GM23248 (cell line): ENCODE results near the gene NSD2. TPM values are rescaled to one million over a fixed set of nuclear protein-coding genes. Genes with fewer than 3 reads are reported as not detected.

Source experiments
- DNase-seq: peaks from one replicate; pipeline ENCODE4 v3.0.0-alpha.2; 2015
- H2AFZ ChIP-seq: fragments of 200-600 bp; sonication (generic); 2 replicates; pipeline ENCODE4 v1.6.1; 2016; ENCODE audit warnings: antibody characterized with exemption
- H3F3A ChIP-seq: fragments of 200-600 bp; sonication (generic); 2 replicates; pipeline ENCODE4 v1.6.1; 2016; ENCODE audit warnings: mild to moderate bottlenecking, antibody characterized with exemption, mixed run types; ENCODE audit not compliant: insufficient read depth
- H3K27ac ChIP-seq: fragments of 200-600 bp; sonication (generic); 2 replicates; pipeline ENCODE4 v1.5.1; 2016; ENCODE audit warnings: mild to moderate bottlenecking
- H3K27me3 ChIP-seq: fragments of 200-600 bp; sonication (generic); replicated peaks from 2 replicates; pipeline ENCODE4 v1.6.1; 2016; ENCODE audit warnings: mild to moderate bottlenecking; ENCODE audit not compliant: insufficient read depth
- H3K36me3 ChIP-seq: fragments of 200-600 bp; sonication (generic); 2 replicates; pipeline ENCODE4 v1.6.1; 2016; ENCODE audit warnings: low read depth, mild to moderate bottlenecking
- H3K4me1 ChIP-seq: fragments of 200-600 bp; sonication (generic); 2 replicates; pipeline ENCODE4 v1.6.1; 2016; ENCODE audit warnings: mild to moderate bottlenecking; ENCODE audit not compliant: insufficient read depth
- H3K4me2 ChIP-seq: fragments of 200-600 bp; sonication (generic); one replicate; pipeline ENCODE4 v1.6.1; 2016; ENCODE audit warnings: mild to moderate bottlenecking; ENCODE audit not compliant: unreplicated experiment
- H3K4me3 ChIP-seq: fragments of 200-600 bp; sonication (generic); 2 replicates; pipeline ENCODE4 v1.5.1; 2016; ENCODE audit warnings: mild to moderate bottlenecking
- H3K79me2 ChIP-seq: fragments of 200-600 bp; sonication (generic); 2 replicates; pipeline ENCODE4 v1.6.1; 2016; ENCODE audit warnings: mild to moderate bottlenecking; ENCODE audit not compliant: insufficient read depth
- H3K9ac ChIP-seq: fragments of 200-600 bp; sonication (generic); 2 replicates; pipeline ENCODE4 v1.6.1; 2016; ENCODE audit warnings: mild to moderate bottlenecking
- H3K9me2 ChIP-seq: fragments of 200-600 bp; sonication (generic); 2 replicates; pipeline ENCODE4 v1.6.1; 2016; ENCODE audit warnings: mixed run types, mild to moderate bottlenecking, moderate library complexity; ENCODE audit not compliant: insufficient read depth
- H3K9me3 ChIP-seq: fragments of 200-600 bp; sonication (generic); one replicate; pipeline ENCODE4 v1.6.1; 2017; ENCODE audit warnings: low read depth
- H4K20me1 ChIP-seq: fragments of 200-600 bp; sonication (generic); 2 replicates; pipeline ENCODE4 v1.6.0; 2016; ENCODE audit not compliant: insufficient read depth
- EZH2 ChIP-seq: fragments of 200-600 bp; sonication (generic); IDR thresholded peaks from 2 replicates; pipeline ENCODE4 v1.6.1; 2018; ENCODE audit warnings: antibody characterized with exemption, mild to moderate bottlenecking; ENCODE audit not compliant: insufficient read depth, poor library complexity, severe bottlenecking
- EZH2phosphoT487 ChIP-seq: fragments of 200-600 bp; sonication (generic); IDR thresholded peaks from 2 replicates; pipeline ENCODE4 v1.6.1; 2018; ENCODE audit warnings: antibody characterized with exemption, moderate library complexity, mild to moderate bottlenecking, low read depth; ENCODE audit not compliant: insufficient read depth
- WGBS, 2 experiments: methylation state at CpG; one replicate each; pipeline ENCODE4 v1.1.6; 2015 to 2017; ENCODE audit warnings: low lambda C conversion rate in 2 of 2, low coverage in 1 of 2; ENCODE audit errors: missing lambda C conversion rate in 2 of 2; 5-methylcytosine and 5-hydroxymethylcytosine counted together
- in situ Hi-C: fragments of 300-500 bp; cut with MboI; formaldehyde crosslinking; loops from 2 replicates; pipeline ENCODE4 v1.15.0; 2020
- polyA plus RNA-seq: library from polyadenylated mRNA; unstranded; fragments of >200 nt; fragmentation: Nextera tagmentation; extraction: Ambion mirVana; gene quantifications from 2 replicates; pipeline ENCODE4 v1.2.1, GENCODE V29; 2016
- total RNA-seq: library from RNA; depleted of rRNA; stranded (reverse); fragments of >200 nt; shearing (Covaris generic); gene quantifications from 2 replicates; pipeline ENCODE4 v1.2.3, GENCODE V29; 2014

NSD2 gene
- total and polyA plus RNA-seq, 2 experiments from 2014 or later = 20.1 to 32.4 TPM

GRCh38 chr4:1959104-1959384 lies 87.9 kb downstream of the NSD2 start:
- no peak overlapping the region for H2AFZ ChIP-seq
- H3K36me3 ChIP-seq = peaks cover 20% of the 10 kb centered on the region; the same call in 1 of the 2 replicates
- TF ChIP-seq EZH2 (no peak), EZH2phosphoT487 (no peak)
- no peaks in the 10 kb centered on the region for H3K27me3 ChIP-seq
- H3K4me2 ChIP-seq = no peak overlapping the region
- no peaks in the 10 kb centered on the region for H3K9me3 ChIP-seq
- no peak overlapping the region for H3K4me3 ChIP-seq
- no peak overlapping the region for H3K9ac ChIP-seq
- in situ Hi-C loops = no loop called here
- 95 to 96% methylated on average over 5 of the region's 5 CpGs for WGBS, 2 experiments
- H3F3A ChIP-seq = no peaks in the 10 kb centered on the region
- no peaks in the 10 kb centered on the region for H3K9me2 ChIP-seq
- no peaks in the 10 kb centered on the region for H4K20me1 ChIP-seq
- H3K27ac ChIP-seq = no peak overlapping the region
- H3K4me1 ChIP-seq = peaks cover 4% of the 10 kb centered on the region; the same call in 1 of the 2 replicates
- peaks cover 14% of the 10 kb centered on the region; the same call in 1 of the 2 replicates for H3K79me2 ChIP-seq
- no peak for DNase-seq

DNA sequence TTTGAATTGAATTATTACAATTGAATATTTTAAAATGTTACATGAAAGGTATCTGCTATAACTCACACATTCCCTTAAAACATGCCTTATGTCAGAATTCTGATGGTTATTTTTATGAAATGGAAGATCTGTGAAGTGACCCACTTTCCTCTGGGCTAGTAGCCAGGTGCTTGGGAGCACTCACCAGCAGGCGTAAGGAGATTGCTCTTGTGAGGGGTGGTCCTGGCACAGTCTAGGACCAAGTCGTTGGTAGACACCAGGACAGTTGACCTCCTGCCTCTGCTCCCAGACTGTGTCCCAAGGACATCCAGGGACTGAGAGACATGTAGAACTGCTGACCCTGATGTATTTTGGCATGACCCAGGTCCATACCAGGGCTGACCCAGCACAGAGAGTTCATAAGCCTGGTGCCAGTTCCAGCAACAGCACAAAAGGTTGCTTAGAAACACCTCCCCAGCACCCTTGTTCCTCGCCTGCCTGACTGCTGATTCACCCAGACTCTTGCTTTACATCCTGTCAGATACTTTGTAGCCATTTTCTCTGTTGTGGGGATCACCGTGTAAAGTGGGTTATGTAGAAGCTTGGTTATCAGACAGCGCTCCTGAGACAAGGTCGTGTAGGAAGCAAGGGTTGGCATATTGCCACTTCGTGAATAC lies 89.1 kb downstream of the NSD2 start:
- Histone ChIP-seq H3K4me2 (no peak overlapping the region), H4K20me1 (no peaks in the 10 kb centered on the region), H3K4me1 (peaks cover 4% of the 10 kb centered on the region; the same call in 1 of the 2 replicates), H3K79me2 (peaks cover 10% of the 10 kb centered on the region; the same call in 1 of the 2 replicates), H3K9ac (no peak overlapping the region), H2AFZ (no peak overlapping the region), H3K36me3 (peaks cover 11% of the 10 kb centered on the region; the same call in 1 of the 2 replicates), H3K4me3 (no peak overlapping the region), H3K9me3 (no peaks in the 10 kb centered on the region), H3K27ac (no peak overlapping the region), H3K9me2 (no peaks in the 10 kb centered on the region), H3F3A (no peaks in the 10 kb centered on the region), H3K27me3 (no peaks in the 10 kb centered on the region)
- peak; percentile 46 for DNase-seq
- in situ Hi-C loops = no loop called here
- no peak for TF ChIP-seq EZH2phosphoT487
- TF ChIP-seq EZH2 = no peak
- WGBS, 2 experiments = 82 to 88% methylated on average over 7 of the region's 7 CpGs

GRCh38 chr4:1961038-1961437 lies 89.8 kb downstream of the NSD2 start:
- Histone ChIP-seq H4K20me1 (no peaks in the 10 kb centered on the region), H3K9me3 (no peaks in the 10 kb centered on the region), H3K9ac (no peak overlapping the region), H3K4me1 (peaks cover 4% of the 10 kb centered on the region; the same call in 1 of the 2 replicates), H3K4me2 (no peak overlapping the region), H3K79me2 (peaks cover 10% of the 10 kb centered on the region; the same call in 1 of the 2 replicates), H3K27ac (no peak overlapping the region), H3F3A (no peaks in the 10 kb centered on the region), H3K36me3 (peaks cover 11% of the 10 kb centered on the region; the same call in 1 of the 2 replicates), H3K4me3 (no peak overlapping the region), H3K27me3 (no peaks in the 10 kb centered on the region), H2AFZ (no peak overlapping the region), H3K9me2 (no peaks in the 10 kb centered on the region)
- in situ Hi-C loops = no loop called here
- TF ChIP-seq EZH2phosphoT487 (no peak), EZH2 (no peak)
- 98% methylated on average over 15 of the region's 15 CpGs for WGBS, 2 experiments
- no peak for DNase-seq

DNA sequence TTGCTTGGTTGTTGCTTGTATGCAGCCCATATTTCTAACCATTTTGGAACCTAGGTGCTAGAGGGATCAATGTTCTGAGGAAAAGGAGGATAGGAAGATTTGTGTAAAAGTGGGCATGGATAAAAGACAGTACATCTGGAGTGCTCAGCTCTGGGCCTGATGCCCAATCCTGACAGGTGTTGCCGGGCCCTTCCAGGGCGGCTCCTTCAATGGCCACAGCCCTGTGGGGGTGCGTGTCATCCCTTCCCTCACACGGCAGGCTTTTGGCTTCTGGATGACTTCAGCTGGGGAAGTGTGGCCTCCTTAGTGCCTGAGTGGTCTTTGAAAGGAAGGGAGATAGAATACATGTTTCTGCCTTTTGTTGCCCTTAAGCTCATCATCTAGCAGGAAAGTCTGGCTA lies 90.4 kb downstream of the NSD2 start:
- no peaks in the 10 kb centered on the region for H4K20me1 ChIP-seq
- no peak overlapping the region for H3K4me2 ChIP-seq
- no peaks in the 10 kb centered on the region for H3K9me3 ChIP-seq
- H3K9ac ChIP-seq = no peak overlapping the region
- H3K4me3 ChIP-seq = no peak overlapping the region
- H3K27ac ChIP-seq = no peak overlapping the region
- no peak for TF ChIP-seq EZH2phosphoT487
- DNase-seq = no peak
- H3K27me3 ChIP-seq = no peaks in the 10 kb centered on the region
- H3K79me2 ChIP-seq = peaks cover 10% of the 10 kb centered on the region; the same call in 1 of the 2 replicates
- H3K4me1 ChIP-seq = peaks cover 4% of the 10 kb centered on the region; the same call in 1 of the 2 replicates
- no peaks in the 10 kb centered on the region for H3F3A ChIP-seq
- 82 to 85% methylated on average over 4 of the region's 4 CpGs for WGBS, 2 experiments
- no peaks in the 10 kb centered on the region for H3K9me2 ChIP-seq
- no peak overlapping the region for H2AFZ ChIP-seq
- in situ Hi-C loops = no loop called here
- peaks cover 11% of the 10 kb centered on the region; the same call in 1 of the 2 replicates for H3K36me3 ChIP-seq
